RWPE2 (cell line): ENCODE data around the gene PROKR1.

Experiments used
- ATAC-seq: fragments of 200-7000 bp; cut with Tn5 transposase; 3 replicates; pipeline ENCODE4 v1.9.1; 2021; ENCODE audit warnings: low read depth
- DNase-seq: peaks from one replicate; pipeline ENCODE4 v3.0.0-alpha.2; 2020; ENCODE audit warnings: low spot score
- H3K27ac ChIP-seq: fragments of 450-650 bp; 2 replicates; pipeline ENCODE4 v1.5.1; 2017; ENCODE audit warnings: mild to moderate bottlenecking; ENCODE audit not compliant: poor library complexity, severe bottlenecking
- H3K27me3 ChIP-seq: fragments of 250-450 bp; sonication (Bioruptor Pico); 2 replicates; pipeline ENCODE4 v1.5.1; 2021; ENCODE audit warnings: mild to moderate bottlenecking, moderate library complexity; ENCODE audit not compliant: insufficient read depth, poor library complexity, severe bottlenecking
- H3K36me3 ChIP-seq: fragments of 250-450 bp; sonication (Bioruptor Pico); 2 replicates; pipeline ENCODE4 v1.5.1; 2020; ENCODE audit warnings: low read depth, mild to moderate bottlenecking, moderate library complexity
- H3K4me1 ChIP-seq: fragments of 250-450 bp; sonication (Bioruptor Pico); 2 replicates; pipeline ENCODE4 v1.5.1; 2021; ENCODE audit warnings: mild to moderate bottlenecking, moderate library complexity; ENCODE audit not compliant: insufficient read depth, poor library complexity, severe bottlenecking
- H3K4me3 ChIP-seq: fragments of 250-450 bp; sonication (Bioruptor Pico); 2 replicates; pipeline ENCODE4 v1.5.1; 2021; ENCODE audit warnings: mild to moderate bottlenecking, moderate library complexity; ENCODE audit not compliant: severe bottlenecking
- H3K9me3 ChIP-seq: fragments of 250-450 bp; sonication (Bioruptor Pico); 2 replicates; pipeline ENCODE4 v1.5.1; 2021; ENCODE audit warnings: mild to moderate bottlenecking, moderate library complexity; ENCODE audit not compliant: severe bottlenecking
- CTCF ChIP-seq: fragments of 450-650 bp; IDR thresholded peaks from one replicate; pipeline ENCODE4 v1.5.1; 2017; ENCODE audit warnings: mild to moderate bottlenecking, moderate library complexity; ENCODE audit not compliant: poor library complexity, severe bottlenecking

Gene PROKR1

GRCh38 chr2:68603059-68603458, 40.3 kb upstream of the PROKR1 start:
- H3K4me3 ChIP-seq, result no peak overlapping the region
- ATAC-seq (no peak), DNase-seq (no peak)
- no peaks in the 10 kb centered on the region for H3K27me3 ChIP-seq
- H3K36me3 ChIP-seq, result no peaks in the 10 kb centered on the region
- no peak for TF ChIP-seq CTCF
- no peaks in the 10 kb centered on the region for H3K9me3 ChIP-seq
- H3K4me1 ChIP-seq, result no peaks in the 10 kb centered on the region
- H3K27ac ChIP-seq, result no peak overlapping the region

- no peaks in the 10 kb centered on the region for H3K27me3 ChIP-seq
- H3K36me3 ChIP-seq, result no peaks in the 10 kb centered on the region
- no peak overlapping the region for H3K4me3 ChIP-seq
- no peaks in the 10 kb centered on the region for H3K9me3 ChIP-seq
- no peak overlapping the region for H3K27ac ChIP-seq
- no peak for DNase-seq
- TF ChIP-seq CTCF, result no peak
- H3K4me1 ChIP-seq, result no peaks in the 10 kb centered on the region
- ATAC-seq, result no peak
Measured at GRCh38 chr2:68604077-68604476, 39.3 kb upstream of the PROKR1 start.

- no peaks in the 10 kb centered on the region for H3K9me3 ChIP-seq
- no peak overlapping the region for H3K4me3 ChIP-seq
- no peak for TF ChIP-seq CTCF
- no peak for ATAC-seq
- no peaks in the 10 kb centered on the region for H3K36me3 ChIP-seq
- no peak overlapping the region for H3K27ac ChIP-seq
- no peaks in the 10 kb centered on the region for H3K27me3 ChIP-seq
- H3K4me1 ChIP-seq, result no peaks in the 10 kb centered on the region
- no peak for DNase-seq
Measured at GRCh38 chr2:68605939-68606338, 37.4 kb upstream of the PROKR1 start.

GRCh38 chr2:68606759-68607158, 36.6 kb upstream of the PROKR1 start:
- Histone ChIP-seq H3K36me3 (no peaks in the 10 kb centered on the region), H3K4me3 (no peak overlapping the region), H3K9me3 (no peaks in the 10 kb centered on the region), H3K27me3 (no peaks in the 10 kb centered on the region), H3K27ac (no peak overlapping the region), H3K4me1 (no peaks in the 10 kb centered on the region)
- ATAC-seq (no peak), DNase-seq (no peak)
- no peak for TF ChIP-seq CTCF

- H3K36me3 ChIP-seq, result no peaks in the 10 kb centered on the region
- H3K9me3 ChIP-seq, result no peaks in the 10 kb centered on the region
- H3K27ac ChIP-seq, result no peak overlapping the region
- no peak for ATAC-seq
- no peak for DNase-seq
- H3K27me3 ChIP-seq, result no peaks in the 10 kb centered on the region
- no peaks in the 10 kb centered on the region for H3K4me1 ChIP-seq
- H3K4me3 ChIP-seq, result no peak overlapping the region
- no peak for TF ChIP-seq CTCF
Measured at GRCh38 chr2:68607837-68608236, 35.5 kb upstream of the PROKR1 start.
